Stimulated activated CD4-positive, alpha-beta T cell treated with anti-CD3 and anti-CD28 coated beads, Interleukin-4, amount 100 ng/mL, for 1 hour (primary cell): ENCODE results near the gene PLA1A.
"Not testable (repeated sequence)": the region's sequence is repeated elsewhere in the genome, so short reads cannot be mapped to it uniquely, and the experiment has no call there.

Experiments
- DNase-seq: peaks from one replicate; pipeline ENCODE4 v3.0.0-alpha.2; 2020

PLA1A gene, protein sequence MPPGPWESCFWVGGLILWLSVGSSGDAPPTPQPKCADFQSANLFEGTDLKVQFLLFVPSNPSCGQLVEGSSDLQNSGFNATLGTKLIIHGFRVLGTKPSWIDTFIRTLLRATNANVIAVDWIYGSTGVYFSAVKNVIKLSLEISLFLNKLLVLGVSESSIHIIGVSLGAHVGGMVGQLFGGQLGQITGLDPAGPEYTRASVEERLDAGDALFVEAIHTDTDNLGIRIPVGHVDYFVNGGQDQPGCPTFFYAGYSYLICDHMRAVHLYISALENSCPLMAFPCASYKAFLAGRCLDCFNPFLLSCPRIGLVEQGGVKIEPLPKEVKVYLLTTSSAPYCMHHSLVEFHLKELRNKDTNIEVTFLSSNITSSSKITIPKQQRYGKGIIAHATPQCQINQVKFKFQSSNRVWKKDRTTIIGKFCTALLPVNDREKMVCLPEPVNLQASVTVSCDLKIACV

DNA sequence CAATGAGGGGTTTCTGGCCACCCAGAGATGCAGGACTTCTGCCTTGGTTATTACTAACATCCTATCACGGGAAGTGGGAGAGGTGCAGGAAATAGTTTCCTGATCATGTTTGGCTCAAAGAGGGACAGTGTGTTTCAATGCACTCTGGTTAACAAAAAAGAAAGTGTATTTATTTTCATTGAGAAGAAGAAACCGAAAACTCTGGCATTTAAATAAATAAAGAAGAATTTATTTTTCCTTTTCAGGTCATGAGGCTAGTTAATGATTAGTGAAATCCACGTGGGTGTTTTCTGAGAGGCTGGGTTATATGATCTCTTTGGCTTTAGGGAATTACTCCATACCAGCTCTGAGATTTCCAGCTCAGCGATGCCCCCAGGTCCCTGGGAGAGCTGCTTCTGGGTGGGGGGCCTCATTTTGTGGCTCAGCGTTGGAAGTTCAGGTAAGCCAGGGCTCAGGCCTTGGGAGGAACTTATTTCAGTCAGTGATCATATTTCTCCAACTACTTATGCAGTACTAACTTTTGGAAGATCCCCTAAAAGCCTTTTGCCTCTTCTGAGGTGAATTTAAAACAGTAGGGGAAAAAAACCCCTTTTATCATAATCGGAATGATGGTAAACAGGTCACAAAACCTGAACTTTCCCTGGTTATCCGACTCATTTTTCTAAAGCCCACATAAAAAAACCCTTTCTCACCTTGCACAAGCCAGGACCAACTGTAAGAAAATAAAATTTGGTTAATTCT, at the start of gene PLA1A:
PLA1A (plus strand) TSS at position 338 of the 741 bp plus-strand sequence; CDS start at position 367, 29 bp downstream.
- DNase-seq = no peak

GRCh38 chr3:119548341-119548740, 49.3 kb upstream of the PLA1A start:
- no peak for DNase-seq

GRCh38 chr3:119550192-119550910, 47.3 kb upstream of the PLA1A start:
- no peak for DNase-seq

- no peak for DNase-seq
These were observed 46.1 kb upstream of the PLA1A start for GRCh38 chr3:119551598-119551997.

- not testable (repeated sequence) for DNase-seq
These were observed 44.8 kb upstream of the PLA1A start for GRCh38 chr3:119552928-119553327.

DNA sequence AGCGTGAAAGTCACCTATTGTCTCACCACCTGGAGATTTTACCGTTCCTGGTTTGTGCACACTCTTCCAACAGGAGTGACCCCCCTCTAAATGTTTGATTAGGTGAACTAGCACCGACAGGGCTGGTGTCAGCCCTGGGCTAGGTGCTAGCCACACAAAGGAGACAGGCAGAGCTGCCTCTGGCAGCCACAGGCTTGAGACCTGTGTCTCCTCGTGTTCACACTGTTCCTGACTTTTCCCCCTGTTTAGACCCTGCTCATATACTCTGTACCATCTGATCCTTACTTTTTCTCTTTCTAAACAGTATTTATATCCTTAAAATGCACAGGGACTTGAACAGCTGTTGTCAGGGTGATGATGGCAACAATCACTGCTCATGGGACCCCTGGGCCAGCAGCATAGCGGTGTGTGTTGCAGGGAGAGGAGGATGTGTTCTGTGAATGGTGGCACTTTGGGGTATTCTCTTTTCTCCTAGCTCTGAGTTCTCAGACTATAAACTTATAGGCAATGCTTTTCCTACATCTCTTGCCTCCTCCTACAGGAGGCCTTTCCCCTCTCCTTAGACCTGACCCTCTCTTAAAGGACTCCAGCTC, 43.8 kb upstream of the PLA1A start:
- DNase-seq = no peak

- no peak for DNase-seq
These were observed 42.4 kb upstream of the PLA1A start for GRCh38 chr3:119555309-119555735.

- no peak for DNase-seq
These were observed 41.8 kb upstream of the PLA1A start for GRCh38 chr3:119555929-119556328.

- no peak for DNase-seq
These were observed 40.4 kb upstream of the PLA1A start for GRCh38 chr3:119557192-119557876.

GRCh38 chr3:119557877-119558269, 39.8 kb upstream of the PLA1A start:
- DNase-seq = no peak

- DNase-seq = no peak
These were observed 38.9 kb upstream of the PLA1A start for GRCh38 chr3:119558626-119559317.

GRCh38 chr3:119559441-119559963, 38.2 kb upstream of the PLA1A start, which contains the start of gene CD80:
TSS of gene CD80 (minus strand) at chr3:119559614. CDS start at chr3:119557728, 1,886 bp downstream.
- peak; percentile 55 for DNase-seq

- no peak for DNase-seq
These were observed 37.5 kb upstream of the PLA1A start for GRCh38 chr3:119560160-119560559.

DNA sequence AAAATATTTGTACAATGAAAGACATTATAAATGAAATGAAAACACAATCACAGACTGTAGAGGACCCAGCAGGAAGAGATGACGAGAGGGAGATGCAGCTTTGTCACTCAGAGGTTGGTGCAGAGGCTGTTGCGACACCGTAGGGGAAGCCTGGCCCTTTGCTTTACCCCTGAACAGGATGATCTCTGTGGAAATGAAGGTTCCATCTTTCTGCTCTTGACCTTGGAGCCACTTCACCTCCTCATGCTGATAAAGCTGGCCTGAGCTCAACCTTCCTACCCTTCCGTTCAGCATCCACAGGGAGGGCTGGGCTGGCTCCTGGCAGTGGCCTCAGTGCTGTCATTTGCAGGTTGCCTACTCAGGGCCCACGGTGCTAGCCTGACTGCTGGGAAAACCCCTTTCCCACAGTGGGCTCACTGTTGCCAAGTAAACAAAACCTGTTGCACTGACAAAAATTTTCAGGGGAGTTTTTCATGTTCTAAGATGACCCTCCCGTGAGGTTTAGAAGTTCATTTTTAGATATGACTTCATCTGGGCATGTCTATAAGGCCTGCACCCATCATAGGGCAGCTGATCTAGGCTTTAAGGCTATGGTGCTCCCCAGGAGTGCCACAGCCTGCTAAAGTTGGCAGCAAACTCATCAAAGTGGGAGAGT, 35.3 kb upstream of the PLA1A start:
- peak; percentile 19 for DNase-seq

- DNase-seq = not testable (repeated sequence)
These were observed 34.4 kb upstream of the PLA1A start for GRCh38 chr3:119563334-119563733.

- DNase-seq = no peak
These were observed 28.5 kb upstream of the PLA1A start for GRCh38 chr3:119569156-119569555.

- no peak for DNase-seq
These were observed 27.5 kb upstream of the PLA1A start for GRCh38 chr3:119570229-119570628.

GRCh38 chr3:119571230-119571629, 26.5 kb upstream of the PLA1A start:
- no peak for DNase-seq

- no peak for DNase-seq
These were observed 26.0 kb upstream of the PLA1A start for GRCh38 chr3:119571688-119572087.

DNA sequence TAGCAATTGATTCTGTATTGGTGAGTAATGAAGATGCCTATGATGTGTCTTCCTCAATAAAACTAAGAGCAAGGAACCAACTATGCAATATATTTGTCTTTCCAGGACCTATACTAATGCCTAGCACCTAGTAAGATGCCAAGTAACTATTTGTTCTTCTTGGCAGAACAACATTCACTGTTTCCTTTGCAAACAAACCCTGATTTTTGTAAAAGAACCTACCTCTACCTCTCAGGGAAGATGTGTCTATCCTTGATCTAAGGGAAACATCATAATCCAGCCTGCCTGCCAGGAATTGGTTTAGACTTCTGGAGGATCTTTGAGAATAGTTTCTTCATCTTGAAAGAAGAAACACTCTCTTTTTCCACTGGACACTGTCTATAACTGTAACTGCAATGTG, 22.2 kb upstream of the PLA1A start:
- no peak for DNase-seq
